Embryonic facial prominence (tissue), 1 donor: ENCODE results near the gene PNPO.
"Not testable (repeated sequence)": the region's sequence is repeated elsewhere in the genome, so short reads cannot be mapped to it uniquely, and the experiment has no call there.

Source experiments
- DNase-seq: peaks from one replicate; pipeline ENCODE4 v3.0.0-alpha.2; 2016; ENCODE audit errors: extremely low spot score

PNPO gene

DNA sequence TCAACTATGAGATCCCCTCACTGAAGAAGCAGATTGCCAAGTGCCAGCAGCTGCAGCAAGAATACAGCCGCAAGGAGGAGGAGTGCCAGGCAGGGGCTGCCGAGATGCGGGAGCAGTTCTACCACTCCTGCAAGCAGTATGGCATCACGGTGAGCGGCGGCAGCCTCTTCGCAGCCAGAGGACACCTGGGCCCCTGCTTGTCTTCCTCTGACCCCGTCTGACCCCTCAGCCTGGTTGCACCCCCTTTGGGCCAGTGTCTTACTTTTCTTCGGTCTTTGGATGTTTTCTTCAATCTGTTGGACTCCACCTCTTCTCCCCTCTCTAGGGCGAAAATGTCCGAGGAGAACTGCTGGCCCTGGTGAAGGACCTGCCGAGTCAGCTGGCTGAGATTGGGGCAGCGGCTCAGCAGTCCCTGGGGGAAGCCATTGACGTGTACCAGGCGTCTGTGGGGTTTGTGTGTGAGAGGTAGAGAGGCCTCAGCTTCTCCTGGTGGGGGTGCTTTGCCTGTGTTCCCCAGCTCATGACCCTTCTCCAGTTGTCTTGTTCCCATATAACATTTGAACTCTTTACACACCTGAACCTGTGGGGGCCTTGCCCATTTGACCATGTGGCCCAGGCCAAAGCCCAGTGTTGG lies 33.9 kb downstream of the PNPO start:
- no peak for DNase-seq

DNA sequence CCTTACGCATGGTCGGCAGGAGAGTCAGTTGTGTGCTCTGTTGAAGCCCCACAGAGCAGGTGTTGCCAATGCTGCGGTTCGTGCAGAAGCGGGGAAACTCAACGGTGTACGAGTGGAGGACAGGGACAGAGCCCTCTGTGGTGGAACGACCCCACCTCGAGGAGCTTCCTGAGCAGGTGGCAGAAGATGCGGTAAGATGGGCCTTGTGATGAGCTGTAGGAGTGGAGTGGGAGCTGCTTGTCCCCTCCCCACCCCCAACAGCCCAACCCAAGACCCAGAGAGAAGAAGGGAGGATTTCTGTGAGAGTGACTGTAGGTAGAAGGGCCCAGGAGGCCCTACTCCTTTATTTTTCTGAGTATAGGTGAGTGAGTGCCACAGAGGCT lies 34.4 kb downstream of the PNPO start:
- DNase-seq, result no peak

DNA sequence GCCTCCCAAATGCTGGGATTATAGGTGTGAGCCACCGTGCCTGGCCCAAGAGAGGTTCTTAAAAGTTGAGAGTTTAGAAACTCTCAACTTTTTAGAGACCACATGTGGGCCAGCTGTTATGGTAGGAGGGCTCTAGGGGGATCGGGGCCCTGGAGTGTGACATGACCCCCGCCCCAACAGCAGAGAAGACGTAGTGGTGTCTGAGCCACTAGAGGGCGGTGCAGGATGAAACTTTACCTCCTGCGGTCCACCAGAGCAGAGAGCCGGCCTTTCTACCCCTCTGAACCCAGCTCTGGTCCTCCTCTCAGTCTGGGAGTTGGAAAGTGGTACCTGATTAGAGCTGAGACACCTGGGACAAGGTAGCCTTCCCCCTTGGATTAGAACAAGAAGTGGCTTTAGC lies 37.0 kb downstream of the PNPO start:
- DNase-seq, result peak; percentile 21

DNA sequence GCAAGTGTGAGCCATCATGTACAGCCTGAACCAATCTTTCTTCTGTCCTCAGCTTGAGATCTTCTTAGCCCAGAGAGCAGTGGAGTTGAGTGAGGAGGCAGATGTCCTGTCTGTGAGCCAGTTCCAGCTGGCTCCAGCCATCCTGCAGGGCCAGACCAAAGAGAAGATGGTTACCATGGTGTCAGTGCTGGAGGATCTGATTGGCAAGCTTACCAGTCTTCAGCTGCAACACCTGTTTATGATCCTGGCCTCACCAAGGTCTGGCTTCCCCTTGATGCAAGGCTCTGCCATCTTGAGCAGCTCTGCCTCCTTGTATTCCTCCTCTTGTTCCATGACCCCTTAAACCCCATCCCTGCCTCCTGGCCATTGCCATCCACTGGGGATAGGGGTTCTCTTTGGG lies 39.2 kb downstream of the PNPO start:
- DNase-seq, result no peak

DNA sequence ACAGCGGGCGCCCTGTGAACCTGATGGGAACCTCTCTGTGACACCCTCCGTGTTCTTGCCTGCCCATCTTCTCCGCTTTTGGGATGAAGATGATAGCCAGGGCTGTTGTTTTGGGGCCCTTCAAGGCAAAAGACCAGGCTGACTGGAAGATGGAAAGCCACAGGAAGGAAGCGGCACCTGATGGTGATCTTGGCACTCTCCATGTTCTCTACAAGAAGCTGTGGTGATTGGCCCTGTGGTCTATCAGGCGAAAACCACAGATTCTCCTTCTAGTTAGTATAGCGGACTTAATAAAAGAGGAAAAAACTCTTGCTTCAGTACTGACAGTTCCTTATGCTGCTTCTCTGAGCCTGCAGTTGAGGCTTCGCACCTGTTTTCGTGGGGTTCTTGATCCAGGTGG lies 40.1 kb downstream of the PNPO start:
- DNase-seq, result no peak

DNA sequence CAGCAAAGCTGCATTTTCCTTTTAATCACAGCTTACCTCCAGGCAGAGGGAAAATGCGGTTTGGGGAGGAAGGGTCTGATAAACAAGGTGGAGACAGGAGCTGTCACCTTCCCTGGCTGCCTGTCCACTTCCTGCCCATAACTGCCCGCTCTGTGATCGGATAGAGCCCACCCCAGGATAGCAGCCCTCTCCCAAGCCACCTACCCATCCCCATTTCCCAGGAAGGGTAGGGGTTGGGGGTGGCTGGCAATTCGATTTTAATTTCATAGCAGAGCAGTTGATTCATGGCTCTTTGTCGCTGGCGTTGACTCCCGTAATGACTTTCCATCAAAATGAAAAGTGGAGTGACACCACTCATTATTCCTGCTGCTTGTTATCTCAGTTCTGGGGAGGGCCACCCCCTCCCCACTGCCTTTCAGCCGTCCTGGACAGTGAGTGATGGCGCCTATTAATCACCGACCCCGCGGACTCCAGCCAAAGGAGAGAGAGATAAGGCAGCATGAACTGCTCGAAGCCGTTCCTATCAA lies 40.8 kb downstream of the PNPO start:
- no peak for DNase-seq

DNA sequence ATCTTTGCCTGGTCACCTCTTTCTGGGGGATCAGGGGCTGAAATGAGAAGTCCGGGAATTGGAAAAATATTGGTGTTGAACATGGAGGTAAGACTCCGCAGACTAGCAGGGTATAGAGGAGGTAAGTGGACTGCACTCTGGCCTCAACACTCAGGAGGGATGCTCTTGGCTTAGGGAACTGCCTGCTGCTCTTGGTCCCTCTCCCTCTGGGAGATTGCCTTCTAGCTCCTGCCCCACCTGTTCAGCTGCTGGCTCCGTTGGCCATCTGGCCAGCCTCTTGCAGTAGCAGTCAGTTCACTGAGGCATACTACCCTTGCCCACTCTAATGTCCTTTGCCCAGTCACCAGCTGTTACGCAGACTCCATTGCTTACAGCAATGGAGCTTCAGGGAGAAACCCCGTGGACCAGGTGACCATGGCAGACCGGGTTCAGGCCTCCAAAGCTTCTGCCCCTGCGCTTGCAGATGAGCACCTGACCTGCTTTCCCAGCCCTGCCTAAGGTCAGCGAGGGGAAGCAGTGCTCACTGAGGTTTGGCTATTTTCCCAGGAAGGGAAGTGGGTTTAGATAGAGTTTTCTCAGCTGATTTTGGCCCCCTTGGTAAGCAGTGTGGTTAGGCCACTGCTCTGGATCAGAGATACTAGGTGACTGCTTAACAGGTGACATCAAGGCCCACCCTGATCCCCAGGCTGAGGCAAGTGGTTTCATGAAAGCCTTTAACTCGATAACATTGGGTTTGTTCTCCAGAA lies 41.4 kb downstream of the PNPO start:
- no peak for DNase-seq

DNA sequence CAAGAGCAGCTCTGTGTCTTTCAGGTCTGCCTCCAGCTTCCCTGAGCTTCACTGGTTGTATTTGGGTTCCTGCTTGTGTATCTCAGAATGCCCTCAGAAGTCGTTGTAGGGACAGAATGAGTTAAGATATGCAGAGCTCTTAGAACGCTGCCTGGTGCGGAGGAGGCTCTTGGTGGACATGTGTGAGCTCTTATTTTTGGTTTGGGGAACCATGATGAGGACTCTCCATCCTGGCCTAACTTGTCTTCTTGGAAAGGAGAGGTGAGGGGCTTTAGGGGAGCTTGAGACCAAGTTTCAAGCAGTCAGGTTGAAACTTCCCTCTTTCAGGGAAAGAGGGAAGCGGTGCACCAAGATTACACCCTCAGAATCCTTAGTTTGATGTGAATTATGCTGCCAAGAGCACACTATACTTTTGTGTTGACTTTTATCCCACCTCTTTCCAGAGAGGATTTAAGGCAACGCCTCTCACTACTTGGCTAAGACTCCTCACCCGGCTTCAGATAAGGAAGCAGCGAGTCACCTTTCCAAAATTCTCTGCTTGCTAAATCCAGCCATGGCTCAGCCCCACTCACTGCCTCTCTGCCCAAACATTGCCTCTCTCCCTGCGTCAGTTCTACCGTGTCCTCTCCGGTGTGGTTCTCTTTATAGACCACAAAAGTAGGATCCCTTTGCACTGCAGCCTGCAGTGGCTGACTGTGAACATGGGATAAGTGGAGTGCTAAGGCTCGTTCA lies 42.3 kb downstream of the PNPO start:
- DNase-seq, result no peak

DNA sequence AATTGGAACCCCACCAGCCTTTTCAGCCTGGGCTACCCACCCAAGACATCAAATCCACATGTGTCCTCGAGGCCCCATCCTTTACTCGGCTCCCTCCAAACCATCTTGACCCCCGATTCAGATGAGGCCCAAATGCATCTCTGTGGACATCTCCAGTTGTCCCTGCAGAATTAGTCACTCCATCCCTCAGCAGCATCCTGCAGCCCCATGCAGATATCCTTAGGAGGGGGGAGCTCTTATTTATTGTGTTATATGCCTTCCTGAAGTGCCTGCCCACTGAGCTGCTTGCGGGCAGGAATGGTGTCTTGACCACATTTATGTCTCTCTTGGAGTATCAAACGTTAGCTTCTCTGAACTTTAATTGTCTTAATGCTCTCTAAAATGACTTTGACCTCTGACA lies 45.1 kb downstream of the PNPO start:
- no peak for DNase-seq

DNA sequence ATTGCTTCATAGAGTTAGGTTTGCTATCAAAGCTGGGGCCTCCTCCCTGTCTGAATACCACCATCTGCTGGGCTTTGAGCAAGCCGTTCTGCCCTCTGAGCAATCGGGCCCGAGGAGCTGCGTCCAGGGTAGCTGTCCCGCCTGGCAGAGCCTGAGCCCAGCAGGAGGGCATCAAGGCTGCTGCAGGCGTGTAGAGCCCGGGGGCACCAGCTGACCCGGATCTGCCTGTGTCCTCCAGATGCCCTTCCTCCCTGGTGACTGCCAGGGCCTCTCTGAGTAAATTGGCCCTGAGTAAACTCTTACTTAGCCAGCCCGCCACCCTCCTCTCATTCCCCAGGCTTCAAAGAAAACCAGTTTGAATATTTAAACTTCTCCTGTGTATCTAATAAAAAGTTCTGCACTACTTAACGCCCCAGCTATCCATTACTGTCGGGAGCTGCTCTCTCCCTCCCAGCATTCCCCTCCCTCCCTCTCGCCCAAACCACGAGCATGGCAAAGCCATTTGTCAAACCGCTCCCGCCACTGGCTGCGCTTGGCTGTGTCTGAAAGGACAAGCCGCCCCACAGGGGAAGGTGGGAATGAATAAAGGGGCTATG lies 46.0 kb downstream of the PNPO start:
- DNase-seq, result no peak

DNA sequence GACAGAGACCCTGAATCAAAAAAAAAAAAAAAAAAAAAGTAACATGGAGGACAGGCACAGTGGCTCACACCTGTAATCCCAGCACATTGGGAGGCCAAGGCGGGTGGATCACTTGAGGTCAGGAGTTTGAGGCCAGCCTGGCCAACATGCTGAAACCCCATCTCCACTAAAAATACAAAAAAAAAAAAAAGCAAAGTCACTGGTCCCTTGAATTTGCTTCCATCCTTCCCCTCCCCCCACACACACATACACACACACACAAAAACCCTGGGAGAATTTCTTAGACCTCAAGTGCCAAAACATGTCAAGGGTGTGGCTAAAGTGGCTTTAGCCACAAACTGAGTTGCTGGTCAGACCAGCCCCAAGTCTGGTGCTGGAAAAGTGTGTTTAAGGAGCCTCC lies 47.1 kb downstream of the PNPO start:
- not testable (repeated sequence) for DNase-seq

DNA sequence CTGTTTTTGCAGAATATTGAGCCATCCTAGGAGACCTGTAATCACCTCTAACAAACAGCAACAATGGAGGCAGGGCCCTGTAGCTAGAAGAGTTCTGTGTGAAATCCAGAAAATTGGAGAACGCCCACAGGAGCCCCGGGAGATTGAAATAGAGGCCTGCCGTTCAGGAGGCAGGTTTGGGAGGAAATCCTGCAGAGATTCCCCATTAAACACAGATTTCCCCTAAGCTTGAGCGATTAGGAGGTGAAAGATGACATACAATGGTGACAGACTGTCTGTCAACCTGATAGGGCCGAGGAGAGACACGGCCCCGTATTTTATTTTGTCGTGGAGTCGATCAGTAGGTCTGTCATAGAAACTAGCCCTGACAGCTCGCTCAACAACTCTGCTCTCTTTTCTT lies 47.8 kb downstream of the PNPO start:
- DNase-seq, result no peak

DNA sequence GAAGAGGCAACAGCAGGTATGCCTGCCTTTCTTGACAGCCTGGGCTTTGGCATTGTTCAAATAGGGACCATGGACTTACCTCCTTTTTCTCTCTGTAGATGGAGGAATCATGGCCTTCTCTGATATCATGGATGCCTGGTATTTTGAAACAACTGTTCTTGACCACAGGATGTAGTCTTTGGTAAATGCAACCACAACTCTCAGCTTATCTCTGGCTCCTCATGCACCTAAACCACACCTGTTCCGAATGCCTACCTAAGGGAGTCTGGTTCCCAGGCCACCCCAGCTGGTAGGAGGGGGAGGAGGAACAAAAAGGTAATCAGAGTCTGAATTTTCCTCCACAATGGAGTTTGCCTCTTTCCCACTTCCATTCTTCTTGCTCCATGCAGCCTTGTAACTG lies 48.3 kb downstream of the PNPO start:
- no peak for DNase-seq

DNA sequence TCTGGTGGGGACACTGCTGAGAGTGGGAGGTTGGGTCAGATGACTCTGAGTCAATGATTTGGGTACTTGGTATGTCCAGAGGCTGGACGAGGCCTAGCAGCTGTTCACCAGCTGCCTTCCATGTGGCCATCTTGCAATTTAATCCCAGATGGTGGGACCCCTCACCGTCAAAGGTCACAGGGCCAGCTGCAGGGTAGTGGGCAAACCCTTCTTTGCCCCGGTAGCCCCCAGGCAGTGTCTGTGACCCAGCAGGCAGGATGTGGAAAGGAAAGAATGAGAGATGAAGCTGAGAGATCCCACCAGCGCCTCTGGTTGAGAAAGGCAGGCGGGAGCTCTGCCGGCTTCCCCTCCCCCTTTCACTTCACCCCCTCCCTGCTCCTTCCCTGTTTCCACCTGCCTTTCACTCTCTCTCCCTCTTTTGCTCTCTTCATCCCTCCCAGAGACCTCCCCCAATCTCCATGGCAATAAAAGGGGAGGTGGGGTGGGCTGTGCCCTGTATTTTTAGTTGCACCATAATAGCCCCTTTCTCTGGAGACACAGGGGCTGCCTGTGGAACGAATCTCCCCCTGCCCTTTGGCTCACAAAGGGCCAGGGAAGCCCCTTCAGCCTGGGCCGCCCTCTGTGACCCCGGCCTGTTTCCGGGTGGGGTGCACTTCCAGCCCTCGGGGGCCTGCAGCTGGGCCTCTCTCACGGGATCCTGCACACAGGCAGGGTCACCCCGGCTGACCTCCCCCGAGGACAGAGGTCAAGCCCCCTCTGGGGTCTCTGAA lies 49.8 kb downstream of the PNPO start:
- no peak for DNase-seq

DNA sequence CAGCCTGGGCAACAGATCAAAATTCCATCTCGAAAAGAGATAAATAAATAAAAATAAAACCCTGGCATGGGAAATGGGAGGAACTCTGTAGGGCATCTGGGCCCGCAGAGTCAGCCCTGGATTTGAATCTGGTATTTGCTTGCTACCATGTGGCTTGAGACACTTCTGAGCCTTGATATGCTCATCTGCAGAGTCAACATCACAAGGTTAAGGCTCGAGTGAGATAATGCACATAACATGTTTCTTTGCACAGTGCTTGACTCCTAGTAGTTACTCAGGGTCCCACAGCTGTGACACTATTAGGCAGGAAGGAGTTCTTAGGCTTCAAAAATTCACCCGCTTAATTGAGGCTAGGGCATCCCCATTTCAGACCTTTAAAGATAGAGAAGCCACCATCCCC lies 50.8 kb downstream of the PNPO start:
- DNase-seq, result no peak

DNA sequence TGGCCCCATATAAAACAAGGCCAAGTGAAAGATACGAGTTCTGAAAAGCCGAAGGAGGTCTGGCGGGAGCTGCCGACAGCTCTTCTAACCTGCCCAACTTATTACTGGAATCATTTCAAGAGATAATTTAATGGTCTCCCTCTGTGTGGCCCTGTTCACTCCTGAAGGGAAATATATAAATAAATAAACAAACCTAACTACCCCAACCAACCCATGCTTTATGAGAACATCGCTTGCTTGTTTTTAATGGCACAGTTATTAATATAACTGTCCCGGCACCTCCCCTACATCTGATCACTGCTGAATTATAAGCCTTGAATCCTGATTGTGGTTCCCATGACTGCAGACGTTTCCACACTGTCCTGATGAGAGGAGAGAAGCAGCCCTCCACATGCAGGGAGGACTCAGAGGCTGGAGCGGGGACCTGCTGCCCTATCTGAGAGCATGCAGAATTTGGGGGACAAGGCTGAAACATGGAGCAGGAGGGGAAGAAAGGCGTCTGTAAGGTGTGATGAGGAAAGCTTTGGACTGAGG lies 51.7 kb downstream of the PNPO start:
- no peak for DNase-seq

DNA sequence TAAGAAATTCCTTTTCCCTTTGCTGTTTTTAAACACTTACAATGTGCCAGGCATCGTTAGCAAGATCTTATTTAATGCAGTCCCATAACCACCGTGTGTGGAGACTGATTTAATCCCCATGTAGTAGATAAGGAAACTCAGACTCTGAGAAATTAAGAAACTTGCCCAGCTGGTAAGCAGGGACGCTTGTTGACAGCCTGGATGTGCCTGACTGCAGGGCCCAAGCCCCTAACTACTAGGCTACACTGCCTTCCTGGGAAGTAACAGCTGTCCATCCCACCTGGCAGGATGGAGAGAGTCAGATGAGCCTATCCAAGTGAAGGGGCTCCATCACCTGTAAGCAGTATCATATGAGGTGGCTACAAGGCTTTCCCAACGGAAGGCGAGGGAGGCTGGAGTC lies 52.6 kb downstream of the PNPO start:
- no peak for DNase-seq

DNA sequence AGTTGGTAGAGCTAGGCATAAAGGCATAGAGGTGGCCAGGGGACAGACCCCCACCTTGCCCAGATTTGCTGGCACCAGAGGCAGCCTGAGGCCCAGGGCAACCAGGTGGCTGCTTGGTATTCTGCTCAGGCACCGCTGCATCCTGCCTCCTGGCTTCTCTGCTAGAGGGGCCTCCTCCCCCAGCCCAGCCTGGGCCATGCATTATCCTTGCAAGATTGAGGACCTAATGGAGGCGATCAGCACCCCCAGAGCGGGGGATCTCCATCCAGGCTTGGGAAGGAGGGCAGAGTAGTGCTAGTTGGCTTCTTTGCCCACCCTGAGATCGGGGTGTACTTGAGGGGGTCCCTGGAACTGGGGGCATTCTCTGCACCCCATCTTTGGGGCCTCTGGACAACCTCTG lies 53.4 kb downstream of the PNPO start:
- DNase-seq, result no peak

DNA sequence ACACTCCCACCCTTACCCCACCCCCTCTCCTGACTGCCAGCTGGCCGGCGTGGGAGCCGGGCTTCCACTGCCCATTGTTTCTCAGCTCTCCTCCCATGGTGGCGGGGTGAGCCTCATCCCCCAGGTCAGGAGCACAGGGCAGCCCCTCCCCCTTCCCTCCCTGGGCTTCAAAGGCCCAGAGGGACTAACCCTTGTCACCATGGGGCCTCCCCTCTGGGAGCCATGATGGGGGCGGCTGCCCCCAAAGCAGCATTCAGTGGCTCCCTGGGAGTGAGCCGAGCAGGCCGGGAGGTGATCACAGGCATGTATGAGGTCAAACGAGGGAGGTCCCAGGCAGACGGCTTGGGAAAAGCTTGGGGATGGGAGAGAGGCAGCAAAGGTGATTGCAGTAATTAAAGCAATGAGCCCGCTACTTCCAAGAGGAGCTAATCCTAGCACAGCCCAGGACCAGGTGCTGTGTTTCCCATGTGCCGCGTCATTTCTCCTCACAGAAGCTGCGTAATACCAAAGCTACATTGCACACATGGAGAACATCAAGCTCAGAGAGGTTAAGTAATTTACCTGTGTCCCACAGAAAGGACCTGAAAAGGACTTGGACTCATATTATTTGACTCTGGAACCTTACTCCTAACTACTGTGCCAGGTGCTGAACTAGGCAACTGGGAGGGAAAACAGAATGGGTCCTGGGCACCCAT lies 54.0 kb downstream of the PNPO start:
- DNase-seq, result no peak

DNA sequence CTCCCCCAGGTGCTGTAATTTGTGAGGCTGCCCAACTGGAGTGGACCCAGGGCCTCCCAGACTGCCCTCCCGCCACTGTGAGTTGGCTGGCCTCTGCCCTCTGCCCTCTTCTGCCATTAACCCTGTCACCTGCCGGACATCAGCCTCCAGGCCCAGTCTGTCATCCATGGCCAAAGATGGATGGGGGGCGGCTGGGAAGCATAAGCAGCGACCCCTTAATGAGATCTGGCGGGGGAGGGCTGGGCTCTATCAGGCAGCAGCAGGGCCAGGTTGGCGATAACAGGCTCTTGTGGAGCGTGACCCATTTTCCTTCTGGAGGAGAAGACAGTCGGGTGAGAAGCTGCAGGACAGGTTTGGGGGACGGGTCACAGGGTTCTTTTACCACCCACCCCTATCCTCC lies 54.8 kb downstream of the PNPO start:
- no peak for DNase-seq

DNA sequence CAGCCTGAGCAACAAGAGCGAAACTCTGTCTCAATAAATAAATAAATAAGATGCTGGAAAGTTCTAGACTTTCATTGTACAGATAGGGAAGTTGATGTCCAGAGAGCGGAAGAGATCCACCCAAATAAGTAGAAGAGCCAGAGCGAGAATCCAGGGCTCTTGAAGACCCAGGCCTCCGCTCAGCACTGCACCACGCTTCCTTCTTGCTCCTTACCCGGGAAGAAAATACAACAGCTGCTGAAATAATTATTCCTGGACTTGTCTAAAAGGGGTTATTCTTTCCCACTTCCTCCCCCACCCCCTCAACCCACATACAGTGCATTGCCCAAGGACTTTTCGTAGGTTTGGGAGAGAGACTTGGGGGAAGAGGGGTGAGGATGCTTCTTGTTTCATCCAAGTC lies 56.2 kb downstream of the PNPO start:
- DNase-seq, result no peak
